ENCODE data around the gene CACNB2.

GRCh38 chr10:18545621-18546305, 405.5 kb downstream of the CACNB2 start:
- no peak for TF ChIP-seq RCOR1 (conservative IDR thresholded peaks at IDR 0.05; ENCODE audit: low read depth, low read length)
- no peak for TF ChIP-seq CTCF (IDR thresholded peaks at IDR 0.05 in 2 of 3, conservative IDR thresholded peaks at IDR 0.05 in 1 of 3; ENCODE audit: control insufficient read depth in 2 of 3, extremely low read depth in 1 of 3, insufficient read depth in 1 of 3, low read depth in 3 of 3, low read length in 3 of 3)

Data from GM12878 (cell line).